ENCODE results near the gene SNX9. TPM values are rescaled to one million over a fixed set of nuclear protein-coding genes. Genes with fewer than 3 reads are reported as not detected.

SNX9 gene
- total RNA-seq, 1 donor from 2014 or later: 36.0 TPM

GRCh38 chr6:157952861-157953351, 129.9 kb downstream of the SNX9 start:
- Histone ChIP-seq H3K4me2 (ENCODE audit: low read length) (no peak overlapping the region), H3K4me1 (ENCODE audit: insufficient read depth, low read length) (no peaks in the 10 kb centered on the region), H3K36me3 (ENCODE audit: insufficient read depth, low read length) (no peaks in the 10 kb centered on the region), H2AFZ (ENCODE audit: low read depth, low read length) (no peak overlapping the region), H3K79me2 (ENCODE audit: insufficient read depth, low read length) (no peaks in the 10 kb centered on the region), H3K9ac (ENCODE audit: low read length) (no peak overlapping the region), H3K4me3 (ENCODE audit: insufficient read depth, low read depth, low read length) (no peak overlapping the region), H4K20me1 (ENCODE audit: insufficient read depth, low read length) (no peaks in the 10 kb centered on the region), H3K27ac (ENCODE audit: low read depth, low read length) (no peak overlapping the region), H3K27me3 (ENCODE audit: insufficient read depth, low read length) (no peaks in the 10 kb centered on the region), H3K9me3 (ENCODE audit: insufficient read depth, low read depth, low read length) (peaks cover under 1% of the 10 kb centered on the region)
- TF ChIP-seq, protein P1, sequence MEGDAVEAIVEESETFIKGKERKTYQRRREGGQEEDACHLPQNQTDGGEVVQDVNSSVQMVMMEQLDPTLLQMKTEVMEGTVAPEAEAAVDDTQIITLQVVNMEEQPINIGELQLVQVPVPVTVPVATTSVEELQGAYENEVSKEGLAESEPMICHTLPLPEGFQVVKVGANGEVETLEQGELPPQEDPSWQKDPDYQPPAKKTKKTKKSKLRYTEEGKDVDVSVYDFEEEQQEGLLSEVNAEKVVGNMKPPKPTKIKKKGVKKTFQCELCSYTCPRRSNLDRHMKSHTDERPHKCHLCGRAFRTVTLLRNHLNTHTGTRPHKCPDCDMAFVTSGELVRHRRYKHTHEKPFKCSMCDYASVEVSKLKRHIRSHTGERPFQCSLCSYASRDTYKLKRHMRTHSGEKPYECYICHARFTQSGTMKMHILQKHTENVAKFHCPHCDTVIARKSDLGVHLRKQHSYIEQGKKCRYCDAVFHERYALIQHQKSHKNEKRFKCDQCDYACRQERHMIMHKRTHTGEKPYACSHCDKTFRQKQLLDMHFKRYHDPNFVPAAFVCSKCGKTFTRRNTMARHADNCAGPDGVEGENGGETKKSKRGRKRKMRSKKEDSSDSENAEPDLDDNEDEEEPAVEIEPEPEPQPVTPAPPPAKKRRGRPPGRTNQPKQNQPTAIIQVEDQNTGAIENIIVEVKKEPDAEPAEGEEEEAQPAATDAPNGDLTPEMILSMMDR (IDR thresholded peaks at IDR 0.05; ENCODE audit: insufficient read depth, low read depth, low read length): no peak
- TF ChIP-seq EZH2 (IDR thresholded peaks at IDR 0.05; ENCODE audit: insufficient read depth, low read length): no peak
- Mint-ChIP-seq H3K4me1 (ENCODE audit: low read depth, unreplicated experiment) (peaks cover 2% of the 10 kb centered on the region), H3K9me3 (ENCODE audit: unreplicated experiment) (peaks cover 14% of the 10 kb centered on the region), H3K36me3 (ENCODE audit: low read depth, unreplicated experiment) (peaks cover 4% of the 10 kb centered on the region), H3K27me3 (ENCODE audit: low read depth, unreplicated experiment) (peaks cover 5% of the 10 kb centered on the region), H3K27ac (ENCODE audit: unreplicated experiment) (no peak overlapping the region), H3K4me3 (ENCODE audit: unreplicated experiment) (no peak overlapping the region)
- no peak for FAIRE-seq
- DNase-seq (ENCODE audit: low read depth): no peak

DNA sequence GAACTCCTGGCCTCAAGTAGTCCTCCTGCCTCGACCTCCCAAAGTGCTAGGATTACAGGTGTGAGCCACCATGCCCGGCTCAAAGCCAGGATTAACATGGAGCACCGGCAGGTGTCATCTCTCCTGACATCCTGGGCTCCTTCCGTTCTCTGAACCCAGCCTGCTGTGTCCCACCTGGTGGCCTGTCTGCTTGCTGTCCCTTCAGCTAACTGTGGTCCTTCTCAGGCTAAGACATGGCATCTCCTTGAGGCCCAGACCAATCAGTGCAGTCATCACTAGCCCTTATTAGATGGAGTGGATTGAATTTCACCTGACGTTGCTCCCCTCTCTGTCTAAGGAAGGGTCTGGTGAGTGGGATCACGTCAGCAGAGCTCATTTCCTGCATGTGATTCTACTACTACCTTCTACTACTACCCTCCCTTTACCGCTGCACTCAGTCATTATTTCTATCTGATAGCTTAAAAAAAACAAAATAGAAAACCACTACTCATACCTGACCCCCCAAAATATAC, 130.6 kb downstream of the SNX9 start:
- Histone ChIP-seq H3K9me3 (ENCODE audit: insufficient read depth, low read depth, low read length) (peaks cover 3% of the 10 kb centered on the region), H4K20me1 (ENCODE audit: insufficient read depth, low read length) (no peaks in the 10 kb centered on the region), H3K79me2 (ENCODE audit: insufficient read depth, low read length) (no peaks in the 10 kb centered on the region), H3K9ac (ENCODE audit: low read length) (no peak overlapping the region), H3K27ac (ENCODE audit: low read depth, low read length) (no peak overlapping the region), H3K4me1 (ENCODE audit: insufficient read depth, low read length) (no peaks in the 10 kb centered on the region), H3K4me2 (ENCODE audit: low read length) (no peak overlapping the region), H2AFZ (ENCODE audit: low read depth, low read length) (no peak overlapping the region), H3K36me3 (ENCODE audit: insufficient read depth, low read length) (no peaks in the 10 kb centered on the region), H3K27me3 (ENCODE audit: insufficient read depth, low read length) (no peaks in the 10 kb centered on the region), H3K4me3 (ENCODE audit: insufficient read depth, low read depth, low read length) (no peak overlapping the region)
- H3K36me3 Mint-ChIP-seq (ENCODE audit: low read depth, unreplicated experiment): peaks cover under 1% of the 10 kb centered on the region
- peaks cover 2% of the 10 kb centered on the region for H3K4me1 Mint-ChIP-seq (ENCODE audit: low read depth, unreplicated experiment)
- DNase-seq (ENCODE audit: low read depth) (no peak), FAIRE-seq (no peak)
- H3K27me3 Mint-ChIP-seq (ENCODE audit: low read depth, unreplicated experiment): peaks cover 5% of the 10 kb centered on the region
- no peak overlapping the region for H3K27ac Mint-ChIP-seq (ENCODE audit: unreplicated experiment)
- TF ChIP-seq EZH2 (IDR thresholded peaks at IDR 0.05; ENCODE audit: insufficient read depth, low read length): no peak
- TF ChIP-seq, protein P1 (IDR thresholded peaks at IDR 0.05; ENCODE audit: insufficient read depth, low read depth, low read length): no peak
- H3K9me3 Mint-ChIP-seq (ENCODE audit: unreplicated experiment): peaks cover 16% of the 10 kb centered on the region
- H3K4me3 Mint-ChIP-seq (ENCODE audit: unreplicated experiment): no peak overlapping the region
